ENCODE data around the gene DOK5.
"Not testable (repeated sequence)": the region's sequence is repeated elsewhere in the genome, so short reads cannot be mapped to it uniquely, and the experiment has no call there.

DOK5 gene

GRCh38 chr20:54475334-54476168 is at the start of gene DOK5:
DOK5 (plus strand) TSS chr20:54475593; CDS start chr20:54475947, 354 bp downstream.
- DNase-seq (ENCODE audit: low spot score): no peak

DNA sequence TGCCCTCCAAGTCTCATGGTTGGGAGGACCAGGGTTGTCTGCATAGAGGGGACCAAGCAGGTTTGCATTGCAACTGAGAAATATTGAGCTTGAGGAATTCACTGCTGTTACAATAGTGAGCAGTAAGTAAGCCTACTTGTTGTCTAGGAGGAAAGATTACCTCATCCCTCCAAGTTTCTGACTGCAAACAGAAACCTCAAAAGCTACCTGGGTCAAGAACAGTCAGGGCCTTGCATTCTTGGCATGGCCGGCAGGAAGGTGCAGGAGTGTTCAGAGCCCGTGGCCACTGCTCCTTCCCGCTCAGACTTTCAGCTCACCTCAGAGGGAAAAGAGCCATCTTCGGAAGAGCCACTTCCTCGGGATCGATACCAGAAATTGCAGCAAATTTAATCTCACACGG is 46.0 kb upstream of the DOK5 start:
- DNase-seq (ENCODE audit: low spot score): no peak

- DNase-seq (ENCODE audit: low spot score): peak; percentile 97
Observed at GRCh38 chr20:54431156-54431944, 44.0 kb upstream of the DOK5 start.

GRCh38 chr20:54432966-54433365 is 42.4 kb upstream of the DOK5 start:
- DNase-seq (ENCODE audit: low spot score): no peak

- peak; percentile 94 for DNase-seq (ENCODE audit: low spot score)
Observed at GRCh38 chr20:54433636-54434035, 41.8 kb upstream of the DOK5 start.

GRCh38 chr20:54434196-54434595 is 41.2 kb upstream of the DOK5 start:
- DNase-seq (ENCODE audit: low spot score): no peak

- no peak for DNase-seq (ENCODE audit: low spot score)
Observed at GRCh38 chr20:54435015-54435414, 40.4 kb upstream of the DOK5 start.

DNA sequence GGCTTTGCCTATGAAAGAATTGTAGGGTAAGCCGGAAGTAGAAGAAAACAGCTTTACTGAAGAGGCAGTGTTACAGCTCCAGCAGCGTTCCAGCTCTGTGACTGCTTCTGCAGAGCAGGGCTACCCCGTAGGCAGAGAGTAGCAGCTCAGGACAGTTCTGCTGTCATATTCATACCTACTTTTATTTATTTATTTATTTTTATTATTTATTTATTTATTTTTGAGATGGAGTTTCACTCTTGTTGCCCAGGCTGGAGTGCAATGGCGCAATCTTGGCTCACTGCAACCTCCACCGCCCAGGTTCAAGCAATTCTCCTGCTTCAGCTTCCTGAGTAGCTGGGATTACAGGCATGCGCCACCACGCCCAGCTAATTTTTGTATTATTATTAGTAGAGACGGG is 39.0 kb upstream of the DOK5 start:
- DNase-seq (ENCODE audit: low spot score): not testable (repeated sequence)

GRCh38 chr20:54438166-54438565 is 37.2 kb upstream of the DOK5 start:
- DNase-seq (ENCODE audit: low spot score): no peak

DNA sequence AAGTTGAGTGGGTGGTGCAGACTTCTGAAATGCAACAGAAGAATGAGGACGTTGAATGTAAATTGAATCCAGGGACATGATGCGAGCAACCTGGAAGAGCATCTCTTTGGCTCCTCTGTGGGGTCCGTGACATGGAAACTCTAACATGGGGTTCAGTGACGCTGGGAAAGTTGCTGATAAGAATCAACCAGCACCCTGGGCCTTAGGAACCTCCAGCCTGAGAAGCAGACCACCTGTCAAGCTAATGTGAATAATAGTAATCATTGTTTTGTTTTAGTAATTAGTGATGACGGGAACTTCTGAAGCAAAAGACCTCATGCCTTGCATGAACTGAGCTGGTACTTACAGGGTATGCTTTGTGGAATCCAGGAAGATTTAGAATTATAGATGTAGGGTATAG is 25.2 kb upstream of the DOK5 start:
- DNase-seq (ENCODE audit: low spot score): no peak

GRCh38 chr20:54451171-54451570 is 24.2 kb upstream of the DOK5 start:
- no peak for DNase-seq (ENCODE audit: low spot score)

DNA sequence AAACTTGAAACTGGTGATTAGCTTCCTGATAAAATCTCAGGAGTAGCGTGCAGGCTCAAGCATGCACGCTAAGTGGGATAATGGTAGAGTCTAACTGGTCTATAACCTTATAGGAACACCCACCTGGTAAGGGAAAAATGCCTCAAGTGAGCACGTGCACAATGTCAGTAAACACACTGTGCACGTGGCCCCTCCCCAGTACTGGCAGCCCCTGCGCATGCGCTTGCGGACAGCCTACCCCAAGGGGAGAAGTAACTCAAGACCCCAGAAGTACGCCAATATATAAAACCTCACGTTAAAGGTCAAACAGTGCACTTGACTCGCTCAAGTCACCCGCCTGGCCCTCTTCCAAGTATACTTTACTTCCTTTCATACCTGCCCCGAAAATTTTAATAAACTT is 23.1 kb upstream of the DOK5 start:
- DNase-seq (ENCODE audit: low spot score): no peak

- DNase-seq (ENCODE audit: low spot score): no peak
Observed at GRCh38 chr20:54454982-54455381, 20.4 kb upstream of the DOK5 start.

- DNase-seq (ENCODE audit: low spot score): no peak
Observed at GRCh38 chr20:54456423-54456822, 19.0 kb upstream of the DOK5 start.

DNA sequence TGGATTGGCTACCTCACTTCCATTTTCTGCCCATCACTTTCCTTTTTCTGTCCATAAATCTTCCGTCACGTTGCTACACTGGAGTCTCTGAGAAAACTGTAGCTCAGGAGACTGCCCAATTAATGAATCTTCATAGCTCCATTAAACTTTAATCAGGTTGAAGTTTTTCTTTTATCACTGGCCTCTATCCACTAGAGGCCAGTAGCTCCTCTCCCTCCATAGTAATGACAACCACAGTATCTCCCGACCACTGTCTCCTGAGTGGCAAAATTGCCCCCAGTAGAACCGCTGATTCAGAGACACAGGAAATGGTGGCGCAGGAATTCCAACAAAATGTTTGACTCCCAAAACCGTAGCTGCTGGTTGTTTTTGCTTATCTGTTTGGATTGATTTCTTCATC is 18.4 kb upstream of the DOK5 start:
- DNase-seq (ENCODE audit: low spot score): no peak

DNA sequence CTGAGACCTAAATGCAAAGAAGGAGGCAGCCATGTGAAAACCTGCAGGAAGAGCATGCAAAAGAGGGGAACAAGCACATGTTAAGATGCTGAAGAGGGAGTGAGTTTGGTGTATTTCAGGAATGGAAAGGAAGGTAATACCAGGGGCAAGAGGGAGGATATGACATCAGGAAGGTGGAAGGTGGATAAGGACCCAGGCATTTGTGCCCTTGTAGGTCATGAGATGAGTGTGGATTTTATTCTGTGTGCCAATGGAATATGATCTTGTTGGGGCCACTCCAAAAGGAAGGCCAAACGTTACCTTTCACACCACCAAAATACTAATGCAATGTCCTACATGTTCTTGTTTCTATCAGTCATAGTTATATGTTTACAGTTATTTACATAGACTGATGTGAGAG is 17.2 kb upstream of the DOK5 start:
- no peak for DNase-seq (ENCODE audit: low spot score)

- no peak for DNase-seq (ENCODE audit: low spot score)
Observed at GRCh38 chr20:54459279-54459678, 16.1 kb upstream of the DOK5 start.

DNA sequence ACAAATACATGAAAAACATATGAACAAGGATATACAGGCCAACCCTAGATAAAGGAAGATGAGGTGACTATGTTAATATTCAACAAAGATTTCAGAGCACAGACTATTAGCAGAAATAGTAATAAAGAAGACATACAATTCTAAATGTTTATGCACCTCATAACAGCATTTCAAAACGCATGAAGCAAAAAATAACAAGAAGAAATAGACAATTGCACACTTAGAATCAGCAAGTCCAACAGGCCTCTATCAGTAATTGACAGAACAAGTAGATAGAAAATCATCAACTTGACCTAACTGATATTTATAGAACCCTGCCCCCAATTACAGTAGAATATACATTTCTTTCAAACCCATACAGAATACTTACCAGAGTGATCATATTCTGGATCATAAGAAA is 11.4 kb upstream of the DOK5 start:
- DNase-seq (ENCODE audit: low spot score): no peak

- DNase-seq (ENCODE audit: low spot score): no peak
Observed at GRCh38 chr20:54466127-54466526, 9.3 kb upstream of the DOK5 start.

DNA sequence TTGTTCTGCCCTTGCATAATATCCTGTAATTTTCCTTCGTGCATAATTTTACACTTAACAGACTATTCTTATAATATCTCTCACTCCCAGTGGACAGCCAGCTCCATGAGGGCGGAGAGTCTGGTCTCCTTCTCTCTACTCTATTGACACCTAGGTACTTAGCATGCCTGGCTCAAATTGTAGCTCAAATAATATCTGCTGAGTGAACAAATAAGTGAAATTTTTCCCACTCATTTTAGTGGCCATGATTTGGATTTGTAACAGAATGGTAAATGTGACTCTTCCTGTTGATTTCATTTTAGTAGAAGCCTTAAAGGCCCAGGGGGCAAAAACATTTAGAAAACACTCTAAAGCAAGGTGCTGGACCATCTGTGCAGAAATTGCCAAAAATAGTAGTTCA is 7.8 kb upstream of the DOK5 start:
- DNase-seq (ENCODE audit: low spot score): no peak

GRCh38 chr20:54468082-54468481 is 7.3 kb upstream of the DOK5 start:
- no peak for DNase-seq (ENCODE audit: low spot score)

DNA sequence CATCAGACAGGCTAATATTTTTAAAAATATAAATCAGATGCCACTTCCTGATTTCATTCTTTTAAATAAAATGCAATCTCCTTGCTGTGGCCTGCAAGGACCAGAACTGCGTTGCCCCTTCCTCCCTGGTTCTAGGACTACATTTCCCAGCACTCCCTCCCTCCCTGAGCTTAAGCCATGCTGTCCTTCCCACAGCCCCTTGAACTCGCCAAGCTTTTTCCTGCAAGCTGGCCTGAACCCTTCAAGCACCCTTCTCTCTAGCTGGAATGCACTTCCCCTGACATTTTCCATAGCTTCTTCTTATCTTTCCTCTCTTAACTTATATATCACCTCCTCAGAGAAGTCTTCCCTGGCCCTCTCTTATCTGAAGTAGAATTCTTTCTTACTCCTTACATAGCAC is 6.1 kb upstream of the DOK5 start:
- DNase-seq (ENCODE audit: low spot score): no peak

GRCh38 chr20:54469952-54470351 is 5.4 kb upstream of the DOK5 start:
- peak; percentile 21 for DNase-seq (ENCODE audit: low spot score)
